ENCODE data around the gene CCDC59. TPM values are rescaled to one million over a fixed set of nuclear protein-coding genes. Genes with fewer than 3 reads are reported as not detected.
"Not testable (repeated sequence)": the region's sequence is repeated elsewhere in the genome, so short reads cannot be mapped to it uniquely, and the experiment has no call there.

The CCDC59 gene
- total RNA-seq, 1 donor from 2014 or later: 58.4 TPM

DNA sequence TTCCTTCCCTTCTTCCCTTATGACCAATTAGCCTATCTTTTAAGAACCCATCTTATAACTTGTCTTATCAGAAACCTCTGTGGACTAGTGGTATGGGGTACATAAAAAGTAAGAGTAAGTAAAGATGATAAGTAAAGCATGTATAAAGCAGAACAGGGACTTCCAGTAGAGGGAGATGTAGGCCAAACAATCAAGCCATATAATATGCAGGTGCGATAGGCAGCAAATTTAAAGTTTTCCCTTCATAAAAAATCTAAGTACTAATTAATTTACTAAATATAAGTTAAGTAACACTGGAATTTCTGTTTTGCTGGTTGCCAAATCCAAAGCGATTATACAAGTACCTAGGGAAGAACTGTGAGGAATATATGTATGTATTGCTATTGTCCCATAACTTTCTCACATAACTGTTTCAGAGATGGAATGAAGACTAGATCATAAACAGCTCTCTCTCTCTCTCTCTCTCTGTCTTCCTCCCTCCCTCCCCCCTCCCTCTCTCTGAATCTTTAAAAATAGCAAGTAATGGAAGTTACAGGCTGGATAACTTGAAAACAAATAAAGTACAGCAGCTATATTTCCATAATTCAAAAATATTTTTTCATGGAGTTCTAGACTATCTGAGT lies 25.9 kb upstream of the CCDC59 start:
- no peaks in the 10 kb centered on the region for H3K27me3 ChIP-seq (ENCODE audit: control insufficient read depth, insufficient read depth, low read length)
- TF ChIP-seq, protein P1, sequence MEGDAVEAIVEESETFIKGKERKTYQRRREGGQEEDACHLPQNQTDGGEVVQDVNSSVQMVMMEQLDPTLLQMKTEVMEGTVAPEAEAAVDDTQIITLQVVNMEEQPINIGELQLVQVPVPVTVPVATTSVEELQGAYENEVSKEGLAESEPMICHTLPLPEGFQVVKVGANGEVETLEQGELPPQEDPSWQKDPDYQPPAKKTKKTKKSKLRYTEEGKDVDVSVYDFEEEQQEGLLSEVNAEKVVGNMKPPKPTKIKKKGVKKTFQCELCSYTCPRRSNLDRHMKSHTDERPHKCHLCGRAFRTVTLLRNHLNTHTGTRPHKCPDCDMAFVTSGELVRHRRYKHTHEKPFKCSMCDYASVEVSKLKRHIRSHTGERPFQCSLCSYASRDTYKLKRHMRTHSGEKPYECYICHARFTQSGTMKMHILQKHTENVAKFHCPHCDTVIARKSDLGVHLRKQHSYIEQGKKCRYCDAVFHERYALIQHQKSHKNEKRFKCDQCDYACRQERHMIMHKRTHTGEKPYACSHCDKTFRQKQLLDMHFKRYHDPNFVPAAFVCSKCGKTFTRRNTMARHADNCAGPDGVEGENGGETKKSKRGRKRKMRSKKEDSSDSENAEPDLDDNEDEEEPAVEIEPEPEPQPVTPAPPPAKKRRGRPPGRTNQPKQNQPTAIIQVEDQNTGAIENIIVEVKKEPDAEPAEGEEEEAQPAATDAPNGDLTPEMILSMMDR (IDR thresholded peaks at IDR 0.05; ENCODE audit: insufficient read depth, low read length, severe bottlenecking): peak; percentile 57
- FAIRE-seq (no peak), DNase-seq (ENCODE audit: low read depth) (peak; percentile 51)
- H3K4me3 ChIP-seq (ENCODE audit: low read depth, low read length): no peak overlapping the region
- H3K36me3 ChIP-seq (ENCODE audit: control insufficient read depth, insufficient read depth, low read length): no peaks in the 10 kb centered on the region

DNA sequence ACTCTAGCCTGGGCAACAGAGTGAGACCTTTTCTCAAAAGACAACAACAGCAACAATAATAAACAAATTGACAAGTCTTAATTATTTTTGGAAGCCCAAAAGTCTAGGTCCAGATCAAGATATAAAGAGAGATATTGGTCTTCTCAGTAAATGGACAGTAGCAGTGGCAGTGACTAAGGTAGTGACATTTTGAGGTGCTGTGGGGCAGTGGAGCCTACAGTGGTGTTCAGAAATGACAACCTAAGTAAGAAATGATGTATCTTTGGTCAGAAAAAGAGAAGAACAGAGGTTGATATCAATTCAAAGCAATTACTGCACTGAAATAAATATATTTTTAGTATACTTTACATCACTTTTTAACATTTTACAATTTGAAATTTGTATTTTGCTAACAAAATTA lies 20.8 kb upstream of the CCDC59 start:
- Histone ChIP-seq H3K36me3 (ENCODE audit: control insufficient read depth, insufficient read depth, low read length) (no peaks in the 10 kb centered on the region), H3K4me3 (ENCODE audit: low read depth, low read length) (no peak overlapping the region), H3K27me3 (ENCODE audit: control insufficient read depth, insufficient read depth, low read length) (no peaks in the 10 kb centered on the region)
- DNase-seq (ENCODE audit: low read depth): no peak
- TF ChIP-seq, protein P1 (IDR thresholded peaks at IDR 0.05; ENCODE audit: insufficient read depth, low read length, severe bottlenecking): no peak
- FAIRE-seq: no peak

DNA sequence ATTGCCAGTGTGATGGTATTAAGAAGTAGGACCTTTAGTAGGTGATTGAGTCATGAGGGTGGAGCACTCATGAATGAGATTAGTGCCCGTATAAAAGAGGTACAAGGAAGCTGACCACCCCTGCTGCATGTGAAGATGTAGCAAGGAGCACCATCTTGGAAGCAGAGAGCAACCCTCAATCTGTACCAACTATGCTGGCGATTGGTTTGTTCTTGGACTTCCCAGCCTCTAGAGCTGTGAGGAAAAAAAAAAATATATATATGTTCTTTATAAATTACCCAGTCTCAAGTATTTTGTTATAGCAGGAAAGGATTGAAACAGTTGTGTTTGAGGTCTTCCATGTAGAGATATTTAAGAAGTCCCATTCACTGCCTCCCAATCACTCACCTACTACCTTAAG lies 17.0 kb upstream of the CCDC59 start:
- no peaks in the 10 kb centered on the region for H3K36me3 ChIP-seq (ENCODE audit: control insufficient read depth, insufficient read depth, low read length)
- no peaks in the 10 kb centered on the region for H3K27me3 ChIP-seq (ENCODE audit: control insufficient read depth, insufficient read depth, low read length)
- no peak overlapping the region for H3K4me3 ChIP-seq (ENCODE audit: low read depth, low read length)
- DNase-seq (ENCODE audit: low read depth): no peak
- FAIRE-seq: no peak
- TF ChIP-seq, protein P1 (IDR thresholded peaks at IDR 0.05; ENCODE audit: insufficient read depth, low read length, severe bottlenecking): no peak

DNA sequence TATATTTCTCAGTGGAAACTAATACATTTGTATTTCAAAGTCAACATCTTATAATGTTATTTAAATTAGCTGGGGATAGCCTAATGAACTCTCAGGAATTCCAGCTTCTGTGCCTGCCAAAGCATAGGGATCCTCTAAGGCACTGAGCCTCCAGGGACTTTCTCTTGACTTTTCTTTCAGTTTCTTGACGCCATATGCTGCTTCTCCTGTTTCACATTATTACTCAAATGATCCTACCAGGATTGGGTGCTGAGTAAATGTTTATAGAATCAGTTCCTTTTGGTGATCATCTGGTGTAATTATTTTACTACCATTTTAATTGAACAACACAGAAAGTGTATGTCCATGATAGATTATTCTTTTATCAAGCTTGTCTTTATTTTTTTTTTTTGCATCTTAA lies 8.0 kb upstream of the CCDC59 start:
- no peak for DNase-seq (ENCODE audit: low read depth)
- no peak overlapping the region for H3K4me3 ChIP-seq (ENCODE audit: low read depth, low read length)
- TF ChIP-seq, protein P1 (IDR thresholded peaks at IDR 0.05; ENCODE audit: insufficient read depth, low read length, severe bottlenecking): no peak
- H3K36me3 ChIP-seq (ENCODE audit: control insufficient read depth, insufficient read depth, low read length): no peaks in the 10 kb centered on the region
- no peaks in the 10 kb centered on the region for H3K27me3 ChIP-seq (ENCODE audit: control insufficient read depth, insufficient read depth, low read length)
- FAIRE-seq: no peak

DNA sequence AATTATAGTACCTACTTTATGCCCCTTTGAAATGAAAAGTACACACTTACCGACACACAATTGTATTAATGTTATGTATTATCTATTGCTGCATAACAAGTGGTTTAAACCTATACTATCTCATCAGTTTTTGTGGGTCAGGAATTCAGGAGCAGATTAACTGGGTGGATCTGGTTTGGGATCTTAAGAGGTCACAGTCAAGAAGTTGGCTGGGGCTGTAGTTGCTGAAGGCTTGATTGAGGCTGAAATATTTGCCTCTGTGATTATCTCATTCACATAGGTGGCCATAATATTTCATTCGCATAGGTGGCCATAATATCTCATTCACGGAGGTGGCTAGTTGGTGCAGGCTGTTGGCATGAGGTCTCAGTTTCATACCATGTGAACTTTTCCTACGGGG lies 5.8 kb upstream of the CCDC59 start:
- DNase-seq (ENCODE audit: low read depth) (no peak), FAIRE-seq (no peak)
- no peak overlapping the region for H3K4me3 ChIP-seq (ENCODE audit: low read depth, low read length)
- no peaks in the 10 kb centered on the region for H3K36me3 ChIP-seq (ENCODE audit: control insufficient read depth, insufficient read depth, low read length)
- TF ChIP-seq, protein P1 (IDR thresholded peaks at IDR 0.05; ENCODE audit: insufficient read depth, low read length, severe bottlenecking): no peak
- H3K27me3 ChIP-seq (ENCODE audit: control insufficient read depth, insufficient read depth, low read length): no peaks in the 10 kb centered on the region

DNA sequence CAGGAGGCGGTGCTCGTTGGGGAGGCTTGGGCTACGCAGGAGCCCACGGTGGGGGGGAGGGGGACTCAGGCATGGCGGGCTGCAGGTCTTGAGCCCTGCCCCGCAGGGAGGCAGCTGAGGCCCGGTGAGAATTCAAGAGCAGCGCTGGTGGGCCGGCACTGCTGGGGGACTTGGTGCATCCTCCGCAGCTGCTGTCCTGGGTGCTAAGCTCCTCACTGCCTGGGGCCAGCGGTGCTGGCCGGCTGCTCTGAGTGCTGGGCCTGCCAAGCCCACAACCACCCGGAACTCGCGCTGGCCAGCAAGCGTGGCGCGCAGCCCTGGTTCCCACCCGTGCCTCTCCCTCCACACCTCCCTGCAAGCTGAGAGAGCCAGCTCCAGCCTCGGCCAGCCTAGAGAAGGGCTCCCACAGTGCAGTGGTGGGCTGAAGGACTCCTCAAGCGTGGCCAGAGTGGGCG lies 3.3 kb upstream of the CCDC59 start:
- no peaks in the 10 kb centered on the region for H3K27me3 ChIP-seq (ENCODE audit: control insufficient read depth, insufficient read depth, low read length)
- DNase-seq (ENCODE audit: low read depth): no peak
- TF ChIP-seq, protein P1 (IDR thresholded peaks at IDR 0.05; ENCODE audit: insufficient read depth, low read length, severe bottlenecking): no peak
- no peak overlapping the region for H3K4me3 ChIP-seq (ENCODE audit: low read depth, low read length)
- no peak for FAIRE-seq
- H3K36me3 ChIP-seq (ENCODE audit: control insufficient read depth, insufficient read depth, low read length): no peaks in the 10 kb centered on the region

DNA sequence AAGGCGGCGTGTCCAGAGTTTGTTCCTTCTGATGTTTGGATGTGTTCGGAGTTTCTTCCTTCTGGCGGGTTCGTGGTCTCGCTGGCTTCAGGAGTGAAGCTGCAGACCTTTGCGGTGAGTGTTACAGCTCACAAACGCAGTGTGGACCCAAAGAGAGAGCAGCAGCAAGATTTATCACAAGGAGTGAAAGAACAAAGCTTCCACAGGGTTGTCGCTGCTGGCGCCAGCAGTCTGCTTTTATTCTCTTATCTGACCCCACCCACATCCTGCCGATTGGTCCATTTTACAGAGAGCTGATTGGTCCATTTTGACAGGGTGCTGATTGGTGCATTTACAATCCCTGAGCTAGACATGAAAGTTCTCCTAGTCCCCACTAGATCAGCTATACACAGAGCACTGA lies 2.6 kb upstream of the CCDC59 start:
- H3K27me3 ChIP-seq (ENCODE audit: control insufficient read depth, insufficient read depth, low read length); H3K36me3 ChIP-seq (ENCODE audit: control insufficient read depth, insufficient read depth, low read length); H3K4me3 ChIP-seq (ENCODE audit: low read depth, low read length); FAIRE-seq; DNase-seq (ENCODE audit: low read depth): not testable (repeated sequence)

Measured in bronchial epithelial cell (primary cell).